Measurements from ENCODE around the gene PPFIBP2. TPM values are rescaled to one million over a fixed set of nuclear protein-coding genes. Genes with fewer than 3 reads are reported as not detected.

PPFIBP2 gene
- total RNA-seq, 1 donor from 2014 or later, result 112 TPM

DNA sequence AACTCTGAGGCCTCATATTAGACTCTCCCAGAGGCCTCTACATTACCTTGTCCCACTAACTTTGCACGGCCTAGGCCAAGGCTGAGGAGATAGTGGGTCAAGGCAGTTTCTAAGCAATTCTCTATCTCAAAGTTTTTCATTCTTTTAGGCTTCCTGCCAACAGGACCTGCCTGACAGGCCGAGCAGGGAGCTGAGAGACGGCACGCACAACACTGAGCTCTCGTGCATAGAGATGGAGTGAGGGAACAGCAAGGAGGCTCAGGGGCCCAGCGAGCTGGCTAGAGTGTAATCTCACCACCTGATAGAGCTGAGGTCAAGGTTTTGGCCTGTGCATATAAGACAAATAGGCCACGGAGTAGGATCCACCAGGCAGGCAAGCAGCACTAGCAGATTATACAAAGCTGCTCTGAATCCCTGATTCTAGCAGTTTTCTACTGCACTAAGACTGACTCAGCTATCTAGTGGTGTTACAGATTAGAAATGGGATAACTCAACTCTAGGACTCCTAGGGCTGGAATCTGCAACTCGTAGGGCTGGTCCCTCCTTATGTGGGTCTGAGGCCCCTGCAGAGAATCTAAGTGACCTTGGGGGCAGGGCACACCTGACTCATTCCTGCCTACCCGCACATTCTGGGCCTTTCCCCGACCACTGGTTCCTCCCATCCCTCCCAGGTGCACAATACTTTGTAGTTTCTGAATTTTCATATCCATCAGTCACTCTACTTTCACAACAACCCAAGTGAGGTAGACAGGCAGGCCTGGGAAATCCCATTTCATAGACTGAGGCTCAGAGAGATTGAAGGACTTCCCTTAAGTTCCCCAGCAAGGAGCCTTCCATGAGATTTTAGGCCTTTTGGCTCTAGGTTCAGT is 157.8 kb downstream of the PPFIBP2 start:
- peak overlapping the region; percentile 84 for H3K4me3 Mint-ChIP-seq
- TF ChIP-seq, protein P1, sequence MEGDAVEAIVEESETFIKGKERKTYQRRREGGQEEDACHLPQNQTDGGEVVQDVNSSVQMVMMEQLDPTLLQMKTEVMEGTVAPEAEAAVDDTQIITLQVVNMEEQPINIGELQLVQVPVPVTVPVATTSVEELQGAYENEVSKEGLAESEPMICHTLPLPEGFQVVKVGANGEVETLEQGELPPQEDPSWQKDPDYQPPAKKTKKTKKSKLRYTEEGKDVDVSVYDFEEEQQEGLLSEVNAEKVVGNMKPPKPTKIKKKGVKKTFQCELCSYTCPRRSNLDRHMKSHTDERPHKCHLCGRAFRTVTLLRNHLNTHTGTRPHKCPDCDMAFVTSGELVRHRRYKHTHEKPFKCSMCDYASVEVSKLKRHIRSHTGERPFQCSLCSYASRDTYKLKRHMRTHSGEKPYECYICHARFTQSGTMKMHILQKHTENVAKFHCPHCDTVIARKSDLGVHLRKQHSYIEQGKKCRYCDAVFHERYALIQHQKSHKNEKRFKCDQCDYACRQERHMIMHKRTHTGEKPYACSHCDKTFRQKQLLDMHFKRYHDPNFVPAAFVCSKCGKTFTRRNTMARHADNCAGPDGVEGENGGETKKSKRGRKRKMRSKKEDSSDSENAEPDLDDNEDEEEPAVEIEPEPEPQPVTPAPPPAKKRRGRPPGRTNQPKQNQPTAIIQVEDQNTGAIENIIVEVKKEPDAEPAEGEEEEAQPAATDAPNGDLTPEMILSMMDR (IDR thresholded peaks at IDR 0.05), result no peak
- peak overlapping the region; percentile 86 for H3K27ac Mint-ChIP-seq
- H3K4me1 Mint-ChIP-seq, result peaks cover 39% of the 10 kb centered on the region
- H3K9me3 Mint-ChIP-seq, result no peaks in the 10 kb centered on the region
- CTCF ChIA-PET, result interaction anchor here (0.6 to 2.8 kb wide), 4 partner anchors 19 to 574 kb away, joined by 3 to 10 read pairs (median 3); no protein-coding TSS in a partner anchor
- ATAC-seq (ENCODE audit: low read depth) (peak; percentile 53), DNase-seq (no peak)
- H3K36me3 Mint-ChIP-seq (ENCODE audit: low read depth), result peaks cover 13% of the 10 kb centered on the region
- POLR2A ChIA-PET, result interaction anchor here (0.6 to 3.6 kb wide), 4 partner anchors 127 to 175 kb away, joined by 3 to 19 read pairs (median 5); partner anchors contain the start of gene PPFIBP2
- H3K27me3 Mint-ChIP-seq, result peaks cover 15% of the 10 kb centered on the region
- intact Hi-C loops (cut with micrococcal nuclease), result loop anchor here (1.0 to 5.0 kb wide), 2 partner anchors 175 to 316 kb away; partner anchors contain the start of gene EIF3F

DNA sequence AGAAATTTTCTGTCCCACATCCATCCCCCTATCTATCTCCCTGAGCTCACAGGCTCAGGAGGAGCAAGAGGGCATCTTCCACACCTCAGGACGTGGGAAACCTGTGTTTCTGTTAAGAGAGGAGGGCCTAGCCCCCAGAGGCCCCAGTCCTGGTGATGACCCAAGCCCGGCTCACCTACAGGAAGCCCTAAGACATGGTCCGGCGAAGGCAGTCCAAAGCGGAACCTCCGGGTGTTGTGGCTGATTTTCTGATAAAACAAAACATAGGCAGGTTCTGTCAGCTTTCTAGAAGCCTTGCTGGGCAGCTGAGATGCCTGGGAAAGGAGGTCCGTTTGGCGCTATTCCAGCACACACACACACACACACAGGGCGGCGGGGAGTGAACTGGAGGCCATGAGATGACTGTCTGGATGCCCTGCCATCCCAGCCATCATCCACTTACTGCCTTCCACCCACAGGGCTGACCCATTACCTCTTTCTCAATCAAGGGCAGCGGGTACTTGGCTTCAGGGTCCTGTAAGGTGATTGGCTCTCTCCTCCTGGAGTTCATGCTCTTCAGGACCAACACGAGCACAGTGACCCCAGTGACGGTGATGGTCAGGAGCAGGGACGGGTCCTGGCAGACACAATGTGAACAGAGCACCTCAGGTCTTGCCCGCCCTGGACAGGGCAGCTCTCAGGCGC is 158.6 kb downstream of the PPFIBP2 start:
- POLR2A ChIA-PET, result interaction anchor here (1.0 to 3.6 kb wide), 3 partner anchors 151 to 159 kb away, joined by 3 to 19 read pairs (median 10); partner anchors contain the start of gene PPFIBP2
- peaks cover 6% of the 10 kb centered on the region for H3K9me3 Mint-ChIP-seq
- H3K27me3 Mint-ChIP-seq, result peaks cover 15% of the 10 kb centered on the region
- H3K4me1 Mint-ChIP-seq, result peaks cover 44% of the 10 kb centered on the region
- ATAC-seq (ENCODE audit: low read depth) (peak; percentile 14), DNase-seq (no peak)
- TF ChIP-seq, protein P1 (IDR thresholded peaks at IDR 0.05), result no peak
- H3K4me3 Mint-ChIP-seq, result peak overlapping the region; percentile 84
- peak overlapping the region; percentile 86 for H3K27ac Mint-ChIP-seq
- intact Hi-C loops (cut with micrococcal nuclease), result loop anchor here (1.0 to 5.0 kb wide), 2 partner anchors 176 to 315 kb away; partner anchors contain the start of gene EIF3F
- peaks cover 12% of the 10 kb centered on the region for H3K36me3 Mint-ChIP-seq (ENCODE audit: low read depth)
- CTCF ChIA-PET, result interaction anchor here (1.0 to 2.8 kb wide), 2 partner anchors 19 to 319 kb away, joined by 3 to 10 read pairs; no protein-coding TSS in a partner anchor

DNA sequence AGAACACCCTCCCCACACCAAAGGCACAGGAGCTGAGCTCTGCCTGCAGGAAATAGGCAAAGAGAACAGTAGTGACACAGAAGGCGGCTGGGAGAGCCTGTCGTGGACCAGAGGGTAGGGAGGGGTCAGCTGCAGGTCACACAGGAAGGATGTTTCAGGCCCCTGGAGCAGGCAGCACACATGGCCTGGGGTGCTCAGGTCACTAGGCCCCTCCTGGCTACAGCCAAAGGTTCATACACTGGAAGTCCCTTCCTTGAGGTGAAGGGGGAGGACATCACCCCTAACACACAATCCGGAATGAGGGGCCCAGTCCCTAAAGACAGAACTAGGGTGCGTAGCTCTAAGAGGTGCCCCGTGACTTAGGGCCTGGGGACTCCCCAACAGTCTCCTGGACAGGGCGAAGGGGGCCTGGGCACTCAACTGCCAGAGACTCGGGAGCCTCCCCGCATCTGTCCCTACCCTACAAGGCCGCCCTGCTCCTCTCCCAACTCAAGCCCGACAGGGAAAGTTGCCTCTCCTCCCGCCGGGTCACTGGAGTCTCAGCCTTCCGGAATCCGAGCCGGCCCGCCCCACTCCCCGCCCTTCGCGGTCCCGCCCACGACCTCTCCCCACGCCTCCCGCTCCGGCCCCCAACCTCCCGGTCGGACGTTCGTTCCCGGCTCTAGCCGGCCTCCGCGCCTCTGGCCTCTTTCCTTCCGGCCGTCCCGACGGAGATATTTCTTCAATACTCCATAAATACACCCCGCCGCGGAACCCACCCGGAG is 159.3 kb downstream of the PPFIBP2 start, which contains the start of gene CYB5R2:
Gene CYB5R2, minus strand, starts transcription at position 541 of the 764 bp plus-strand sequence. CDS start 675 bp downstream, outside the sequence.
- Mint-ChIP-seq H3K36me3 (ENCODE audit: low read depth) (peaks cover 7% of the 10 kb centered on the region), H3K4me1 (peaks cover 52% of the 10 kb centered on the region), H3K9me3 (peaks cover 9% of the 10 kb centered on the region), H3K27me3 (peaks cover 17% of the 10 kb centered on the region), H3K4me3 (peak within 1 kb of the TSS; percentile 85), H3K27ac (peak within 1 kb of the TSS; percentile 86)
- CTCF ChIA-PET, result interaction anchor here (1.0 to 2.8 kb wide), 2 partner anchors 18 to 320 kb away, joined by 3 to 10 read pairs; no protein-coding TSS in a partner anchor
- intact Hi-C loops (cut with micrococcal nuclease), result loop anchor here (1.0 to 5.0 kb wide), 2 partner anchors 177 to 314 kb away; partner anchors contain the start of gene EIF3F
- POLR2A ChIA-PET, result interaction anchor here (1.0 to 3.6 kb wide), 4 partner anchors 151 to 160 kb away, joined by 3 to 19 read pairs (median 8); partner anchors contain the start of gene PPFIBP2
- TF ChIP-seq, protein P1 (IDR thresholded peaks at IDR 0.05), result no peak
- ATAC-seq (ENCODE audit: low read depth) (peak; percentile 36), DNase-seq (peak; percentile 34)

DNA sequence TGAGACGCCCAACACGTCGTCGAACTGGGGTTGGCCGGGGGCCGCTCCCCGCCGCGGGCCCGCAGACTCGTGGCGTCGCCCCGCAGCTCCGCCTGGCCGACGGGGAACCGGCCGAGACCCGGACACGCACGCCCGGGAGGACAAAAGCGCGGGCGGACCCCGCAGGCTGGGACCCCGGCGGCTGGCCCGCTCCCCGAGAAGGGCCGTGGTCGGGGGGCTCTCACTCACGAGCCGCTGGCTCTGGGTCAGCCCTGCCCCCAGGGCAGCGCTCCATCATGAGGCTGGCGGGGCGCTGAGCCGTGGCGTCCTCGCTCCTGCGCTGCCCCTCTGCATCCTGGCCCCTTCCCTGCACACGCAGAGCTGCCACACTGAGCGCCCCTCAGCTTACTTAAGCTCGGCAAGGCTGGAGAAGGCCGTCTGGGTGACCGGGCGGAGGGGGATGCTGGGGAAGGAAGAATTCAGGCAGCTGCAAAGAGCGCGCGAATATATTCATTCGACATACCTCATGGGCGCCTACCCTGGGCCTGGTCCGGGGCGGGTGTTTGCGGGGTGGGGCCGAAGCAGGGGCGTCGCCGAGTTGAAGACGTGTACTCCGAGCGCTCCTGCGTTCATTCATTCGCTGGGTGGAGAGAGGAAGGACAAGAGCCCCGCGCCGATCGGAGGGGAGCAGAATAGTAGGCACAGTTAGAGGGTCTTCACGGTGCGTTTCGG is 160.1 kb downstream of the PPFIBP2 start:
- intact Hi-C loops (cut with micrococcal nuclease), result loop anchor here (5.0 kb wide), 1 partner anchor 313 kb away; the partner anchor contains the start of gene EIF3F
- H3K27ac Mint-ChIP-seq, result peak overlapping the region; percentile 68
- peak; percentile 58 for ATAC-seq (ENCODE audit: low read depth)
- H3K4me1 Mint-ChIP-seq, result peaks cover 54% of the 10 kb centered on the region
- POLR2A ChIA-PET, result interaction anchor here (1.0 to 3.6 kb wide), 3 partner anchors 153 to 161 kb away, joined by 5 to 19 read pairs (median 10); partner anchors contain the start of gene PPFIBP2
- TF ChIP-seq, protein P1 (IDR thresholded peaks at IDR 0.05), result no peak
- peak overlapping the region; percentile 85 for H3K4me3 Mint-ChIP-seq
- H3K9me3 Mint-ChIP-seq, result peaks cover 9% of the 10 kb centered on the region
- CTCF ChIA-PET, result interaction anchor here (2.8 kb wide), 1 partner anchor 17 kb away, joined by 10 read pairs; no protein-coding TSS in a partner anchor
- DNase-seq, result no peak
- peaks cover 3% of the 10 kb centered on the region for H3K36me3 Mint-ChIP-seq (ENCODE audit: low read depth)
- H3K27me3 Mint-ChIP-seq, result peaks cover 17% of the 10 kb centered on the region

Data from activated B cell treated with CpG ODN at 0.5 μM for 24 hours (primary cell).